ENCODE measurements around the gene KIF22. TPM values are rescaled to one million over a fixed set of nuclear protein-coding genes. Genes with fewer than 3 reads are reported as not detected.

The KIF22 gene
- total RNA-seq, 2 experiments from 2014 or later: 160 to 165 TPM

DNA sequence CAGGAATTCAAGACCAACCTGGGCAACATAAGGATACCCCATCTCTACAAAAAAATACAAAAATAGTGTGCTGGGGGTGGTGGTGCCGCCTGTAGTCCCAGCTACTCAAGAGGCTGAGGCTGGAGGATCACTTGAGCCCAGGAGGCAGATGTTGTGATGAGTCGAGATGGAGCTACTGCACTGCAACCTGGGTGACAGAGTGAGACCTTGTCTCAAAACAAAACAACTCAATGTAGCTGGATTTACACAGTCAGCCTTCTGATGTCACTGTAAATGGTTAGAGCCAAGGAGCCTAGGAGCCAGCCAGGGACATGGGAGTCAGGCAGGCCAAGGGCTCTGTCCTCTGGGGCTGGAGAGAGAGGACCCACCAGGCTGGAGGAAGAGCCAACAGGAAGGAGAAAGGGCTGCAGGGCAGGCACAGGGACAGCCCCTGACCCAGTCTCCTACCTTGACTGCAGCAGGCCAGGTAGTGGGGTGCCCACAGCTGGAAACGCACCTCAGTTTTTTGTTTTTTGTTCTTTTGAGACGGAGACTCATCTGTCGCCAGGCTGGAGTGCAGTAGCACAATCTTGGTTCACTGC lies 64.1 kb downstream of the KIF22 start:
- Mint-ChIP-seq H3K4me1 (ENCODE audit: low read depth) (peaks cover 3% of the 10 kb centered on the region), H3K27ac (no peak overlapping the region), H3K9me3 (no peaks in the 10 kb centered on the region), H3K27me3 (no peaks in the 10 kb centered on the region), H3K4me3 (no peak overlapping the region), H3K36me3 (ENCODE audit: low read depth) (peaks cover 12% of the 10 kb centered on the region)
- ATAC-seq (peak; percentile 30), DNase-seq (no peak)
- intact Hi-C loops (cut with micrococcal nuclease): no loop called here
- POLR2A ChIA-PET: interaction anchor here (0.9 kb wide), 1 partner anchor 14 kb away, joined by 3 read pairs; no protein-coding TSS in a partner anchor
- CTCF ChIA-PET: interaction anchor here (0.7 to 1.5 kb wide), 5 partner anchors 10 to 154 kb away, joined by 3 read pairs; partner anchors contain the start of gene PAGR1
- TF ChIP-seq, protein P1, sequence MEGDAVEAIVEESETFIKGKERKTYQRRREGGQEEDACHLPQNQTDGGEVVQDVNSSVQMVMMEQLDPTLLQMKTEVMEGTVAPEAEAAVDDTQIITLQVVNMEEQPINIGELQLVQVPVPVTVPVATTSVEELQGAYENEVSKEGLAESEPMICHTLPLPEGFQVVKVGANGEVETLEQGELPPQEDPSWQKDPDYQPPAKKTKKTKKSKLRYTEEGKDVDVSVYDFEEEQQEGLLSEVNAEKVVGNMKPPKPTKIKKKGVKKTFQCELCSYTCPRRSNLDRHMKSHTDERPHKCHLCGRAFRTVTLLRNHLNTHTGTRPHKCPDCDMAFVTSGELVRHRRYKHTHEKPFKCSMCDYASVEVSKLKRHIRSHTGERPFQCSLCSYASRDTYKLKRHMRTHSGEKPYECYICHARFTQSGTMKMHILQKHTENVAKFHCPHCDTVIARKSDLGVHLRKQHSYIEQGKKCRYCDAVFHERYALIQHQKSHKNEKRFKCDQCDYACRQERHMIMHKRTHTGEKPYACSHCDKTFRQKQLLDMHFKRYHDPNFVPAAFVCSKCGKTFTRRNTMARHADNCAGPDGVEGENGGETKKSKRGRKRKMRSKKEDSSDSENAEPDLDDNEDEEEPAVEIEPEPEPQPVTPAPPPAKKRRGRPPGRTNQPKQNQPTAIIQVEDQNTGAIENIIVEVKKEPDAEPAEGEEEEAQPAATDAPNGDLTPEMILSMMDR (IDR thresholded peaks at IDR 0.05): no peak

Other genes with a start within 250 kb of the KIF22 start
- 100 to 1,000 TPM; 110 to 119 TPM for gene SPN, start 127.5 kb upstream of the KIF22 start, total RNA-seq
- gene QPRT, start 111.6 kb upstream of the KIF22 start, total RNA-seq: 10 to 100 TPM in 1 of 2 experiments, 1 to 10 TPM in 1; 9.3 to 11.7 TPM
- 10 to 100 TPM; 22.2 to 22.4 TPM for gene C16orf54, start 44.8 kb upstream of the KIF22 start, total RNA-seq
- not detected for gene ZG16, start 12.5 kb upstream of the KIF22 start, total RNA-seq
- 100 to 1,000 TPM; 380 to 382 TPM for gene MAZ, start 15.8 kb downstream of the KIF22 start, total RNA-seq
- 1 to 10 TPM; 1.5 to 2.0 TPM for gene PRRT2, start 21.4 kb downstream of the KIF22 start, total RNA-seq
- gene PAGR1, start 25.4 kb downstream of the KIF22 start, total RNA-seq: 10 to 100 TPM; 26.8 to 29.0 TPM
- 10 to 100 TPM; 32.5 to 33.2 TPM for gene MVP, start 29.7 kb downstream of the KIF22 start, total RNA-seq
- 10 to 100 TPM; 30.2 to 35.4 TPM for gene CDIPT, start 72.5 kb downstream of the KIF22 start, total RNA-seq
- under 1 TPM; 0.11 to 0.13 TPM for gene SEZ6L2, start 108.8 kb downstream of the KIF22 start, total RNA-seq
- gene ASPHD1, start 109.7 kb downstream of the KIF22 start, total RNA-seq: 1 to 10 TPM; 2.0 to 2.1 TPM
- gene KCTD13, start 135.5 kb downstream of the KIF22 start, total RNA-seq: 10 to 100 TPM; 35.2 to 35.3 TPM
- 10 to 100 TPM; 31.9 to 34.9 TPM for gene TMEM219, start 171.3 kb downstream of the KIF22 start, total RNA-seq
- gene TAOK2, start 183.1 kb downstream of the KIF22 start, total RNA-seq: 10 to 100 TPM; 25.0 to 25.9 TPM
- gene HIRIP3, start 204.9 kb downstream of the KIF22 start, total RNA-seq: 10 to 100 TPM; 35.2 to 36.4 TPM
- gene INO80E, start 205.5 kb downstream of the KIF22 start, total RNA-seq: 10 to 100 TPM; 75.9 to 79.1 TPM
- 1 to 10 TPM in 1 of 2 experiments, under 1 TPM in 1; 0.68 to 1.8 TPM for gene DOC2A, start 220.3 kb downstream of the KIF22 start, total RNA-seq
- gene C16orf92, start 232.4 kb downstream of the KIF22 start, total RNA-seq: not detected
- 1 to 10 TPM; 3.5 to 3.6 TPM for gene TLCD3B, start 240.5 kb downstream of the KIF22 start, total RNA-seq

Measured in activated CD8-positive, alpha-beta T cell treated with anti-CD3 and anti-CD28 coated beads for 36 hours (primary cell).